ENCODE measurements around the gene DNTTIP2. TPM values are rescaled to one million over a fixed set of nuclear protein-coding genes. Genes with fewer than 3 reads are reported as not detected.

The DNTTIP2 gene
- total and polyA plus RNA-seq, 7 experiments from 2014 or later: 51.8 to 86.4 (median 78.2) TPM

GRCh38 chr1:93816970-93817678, 61.9 kb downstream of the DNTTIP2 start:
- CTCF ChIA-PET: interaction anchor here (1.0 to 1.2 kb wide), 2 partner anchors 27 to 188 kb away, joined by 3 to 8 read pairs; no protein-coding TSS in a partner anchor
- peak; percentile 36 for ATAC-seq
- no peaks in the 10 kb centered on the region for H3K9me3 Mint-ChIP-seq

More at GRCh38 chr1:93816970-93817678, 61.9 kb downstream of the DNTTIP2 start:
- Histone ChIP-seq H3K27ac (ENCODE audit: low read depth, low read length) (no peak overlapping the region), H3K9me3 (ENCODE audit: control insufficient read depth in 2 of 3, low read length in 3 of 3) (no peaks in the 10 kb centered on the region), H3K4me3 (ENCODE audit: low read length) (no peak overlapping the region), H3K36me3 (ENCODE audit: control insufficient read depth in 2 of 3, insufficient read depth in 3 of 3, low read length in 3 of 3) (no peaks in the 10 kb centered on the region), H3K4me1 (ENCODE audit: control insufficient read depth in 2 of 2, insufficient read depth in 2 of 2, low read length in 2 of 2) (peaks cover 0 to 11% of the 10 kb centered on the region in 2 donors), H3K27me3 (ENCODE audit: control insufficient read depth in 2 of 2, insufficient read depth in 2 of 2, low read length in 2 of 2) (no peaks in the 10 kb centered on the region)
- peaks cover 19 to 23% (median 21%) of the 10 kb centered on the region in 7 donors for H3K4me1 Mint-ChIP-seq
- intact Hi-C loops (cut with micrococcal nuclease): no loop called here
- peak overlapping the region in 1 of 10 donors; percentile 8 for H3K4me3 Mint-ChIP-seq
- DNase-seq: no peak
- no peaks in the 10 kb centered on the region for H3K36me3 Mint-ChIP-seq
- POLR2A ChIA-PET: no interaction called here
- peaks cover 0 to 2% (median 0%) of the 10 kb centered on the region in 5 donors for H3K27me3 Mint-ChIP-seq
- peak overlapping the region in 4 of 9 donors; percentile 10 to 80 (median 66) for H3K27ac Mint-ChIP-seq

Small RNA genes lying within 50 kb of the gene (microRNA-seq; reads per million reads assigned to microRNA genes)
- 8.3 reads per million, percentile 15 among the genes with 10 or more reads in this experiment for gene MIR760 (ENCODE audit: borderline microRNAs expressed)

Other genes starting within 250 kb of the DNTTIP2 start
- 1 to 10 TPM in 1 of 5 experiments, under 1 TPM in 4; 0.75 to 1.7 (median 0.85) TPM for gene BCAR3, start 197.4 kb downstream of the DNTTIP2 start, total RNA-seq
- gene BCAR3, start 197.4 kb downstream of the DNTTIP2 start, polyA plus RNA-seq: under 1 TPM; 0.22 to 0.31 TPM
- 10 to 100 TPM in 3 of 5 experiments, 1 to 10 TPM in 2; 6.4 to 23.8 (median 11.5) TPM for gene GCLM, start 30.2 kb upstream of the DNTTIP2 start, total RNA-seq
- gene GCLM, start 30.2 kb upstream of the DNTTIP2 start, polyA plus RNA-seq: 10 to 100 TPM in 1 of 2 donors, 1 to 10 TPM in 1; 9.5 to 13.8 TPM
- gene ABCA4, start 241.9 kb upstream of the DNTTIP2 start, total RNA-seq: not detected
- not detected for gene ABCA4, start 241.9 kb upstream of the DNTTIP2 start, polyA plus RNA-seq

Measured in naive thymus-derived CD4-positive, alpha-beta T cell (primary cell).